Neutrophil (primary cell): ENCODE data around the gene ST3GAL3.

ENCODE experiments used
- H3K27ac ChIP-seq: fragments of 200-600 bp; sonication (generic); 2 replicates; pipeline ENCODE4 v1.5.1; 2016; ENCODE audit warnings: mild to moderate bottlenecking, moderate library complexity
- H3K27me3 ChIP-seq: fragments of 200-600 bp; sonication (generic); 2 replicates; pipeline ENCODE4 v1.6.0; 2016; ENCODE audit warnings: mild to moderate bottlenecking
- H3K36me3 ChIP-seq: fragments of 200-600 bp; sonication (generic); 2 replicates; pipeline ENCODE4 v1.5.1; 2017
- H3K4me1 ChIP-seq, 2 experiments: fragments of 200-600 bp in 1 of 2; sonication (generic) in 1 of 2; 1 replicate in 1 of 2; 2 replicates in 1 of 2; pipeline versions ENCODE4 v1.5.1 to v1.6.1; 2013 to 2016; ENCODE audit warnings: low read depth in 1 of 2, low read length in 1 of 2, mild to moderate bottlenecking in 1 of 2, moderate library complexity in 1 of 2; ENCODE audit not compliant: control insufficient read depth in 1 of 2, insufficient read depth in 1 of 2
- H3K4me3 ChIP-seq, 2 experiments: fragments of 200-600 bp in 1 of 2; sonication (generic) in 1 of 2; 1 replicate in 1 of 2; 2 replicates in 1 of 2; pipeline ENCODE4 v1.5.1; 2013 to 2016; ENCODE audit warnings: low read depth in 1 of 2, low read length in 1 of 2, mild to moderate bottlenecking in 1 of 2, moderate library complexity in 1 of 2
- H3K9me3 ChIP-seq: fragments of 200-600 bp; sonication (generic); 2 replicates; pipeline ENCODE4 v1.5.1; 2016
- TF ChIP-seq, protein P1 (sequence below): fragments of 200-600 bp; sonication (generic); IDR thresholded peaks from 2 replicates; pipeline ENCODE4 v1.5.1; 2016; ENCODE audit warnings: antibody characterized with exemption

Gene ST3GAL3

DNA sequence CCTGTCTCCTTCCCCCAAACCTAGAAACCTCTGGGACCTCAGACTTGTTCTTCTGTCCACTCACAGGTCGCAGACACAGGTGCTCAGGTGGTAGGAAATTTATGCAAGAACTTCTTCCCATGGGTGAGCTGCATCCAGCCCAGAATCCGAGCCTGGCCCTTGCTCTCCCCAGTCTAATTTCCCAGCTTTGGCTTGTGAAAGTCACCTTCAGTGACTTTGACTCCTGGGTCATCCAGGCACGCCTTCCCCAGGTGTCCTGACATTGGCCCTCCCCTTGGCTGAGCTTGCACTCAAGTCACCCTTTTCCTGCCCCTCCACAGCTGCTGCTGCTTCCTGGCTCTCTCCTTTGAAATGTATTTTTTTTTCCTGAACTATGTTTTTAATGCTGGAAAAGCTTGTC is 246.0 kb downstream of the ST3GAL3 start:
- TF ChIP-seq, protein P1, sequence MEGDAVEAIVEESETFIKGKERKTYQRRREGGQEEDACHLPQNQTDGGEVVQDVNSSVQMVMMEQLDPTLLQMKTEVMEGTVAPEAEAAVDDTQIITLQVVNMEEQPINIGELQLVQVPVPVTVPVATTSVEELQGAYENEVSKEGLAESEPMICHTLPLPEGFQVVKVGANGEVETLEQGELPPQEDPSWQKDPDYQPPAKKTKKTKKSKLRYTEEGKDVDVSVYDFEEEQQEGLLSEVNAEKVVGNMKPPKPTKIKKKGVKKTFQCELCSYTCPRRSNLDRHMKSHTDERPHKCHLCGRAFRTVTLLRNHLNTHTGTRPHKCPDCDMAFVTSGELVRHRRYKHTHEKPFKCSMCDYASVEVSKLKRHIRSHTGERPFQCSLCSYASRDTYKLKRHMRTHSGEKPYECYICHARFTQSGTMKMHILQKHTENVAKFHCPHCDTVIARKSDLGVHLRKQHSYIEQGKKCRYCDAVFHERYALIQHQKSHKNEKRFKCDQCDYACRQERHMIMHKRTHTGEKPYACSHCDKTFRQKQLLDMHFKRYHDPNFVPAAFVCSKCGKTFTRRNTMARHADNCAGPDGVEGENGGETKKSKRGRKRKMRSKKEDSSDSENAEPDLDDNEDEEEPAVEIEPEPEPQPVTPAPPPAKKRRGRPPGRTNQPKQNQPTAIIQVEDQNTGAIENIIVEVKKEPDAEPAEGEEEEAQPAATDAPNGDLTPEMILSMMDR: no peak
- H3K36me3 ChIP-seq: peaks cover 24% of the 10 kb centered on the region

DNA sequence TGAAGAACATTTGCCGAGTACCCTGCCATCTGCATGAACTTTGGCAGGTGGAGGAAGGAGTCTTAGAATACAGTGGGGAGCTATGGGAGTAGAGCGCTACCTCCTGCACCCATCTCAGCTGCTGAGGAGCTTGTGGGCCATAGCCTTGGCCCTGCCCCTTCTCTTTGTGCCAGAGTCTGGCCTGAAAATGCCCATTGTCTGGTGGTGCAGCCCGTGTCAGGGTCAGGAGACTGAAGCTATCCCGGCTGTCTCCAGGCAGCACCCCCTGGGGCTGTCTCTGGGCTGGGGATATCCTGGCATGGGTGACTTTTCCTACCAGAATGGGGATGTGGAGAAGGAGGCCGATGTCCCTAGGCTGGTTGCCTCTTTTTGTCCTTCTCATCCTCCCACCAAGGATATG is 246.7 kb downstream of the ST3GAL3 start:
- H3K27ac ChIP-seq: no peak overlapping the region
- TF ChIP-seq, protein P1: no peak
- no peak overlapping the region for H3K4me3 ChIP-seq
- no peaks in the 10 kb centered on the region for H3K27me3 ChIP-seq
- H3K36me3 ChIP-seq: peaks cover 31% of the 10 kb centered on the region
- peaks cover 5 to 13% of the 10 kb centered on the region in 2 experiments for H3K4me1 ChIP-seq
- no peaks in the 10 kb centered on the region for H3K9me3 ChIP-seq

More for the DNA sequence above, 246.0 kb downstream of the ST3GAL3 start:
- H3K9me3 ChIP-seq: no peaks in the 10 kb centered on the region
- no peak overlapping the region for H3K27ac ChIP-seq
- H3K27me3 ChIP-seq: no peaks in the 10 kb centered on the region
- H3K4me1 ChIP-seq: peaks cover 6 to 13% of the 10 kb centered on the region in 2 experiments
- H3K4me3 ChIP-seq: no peak overlapping the region

DNA sequence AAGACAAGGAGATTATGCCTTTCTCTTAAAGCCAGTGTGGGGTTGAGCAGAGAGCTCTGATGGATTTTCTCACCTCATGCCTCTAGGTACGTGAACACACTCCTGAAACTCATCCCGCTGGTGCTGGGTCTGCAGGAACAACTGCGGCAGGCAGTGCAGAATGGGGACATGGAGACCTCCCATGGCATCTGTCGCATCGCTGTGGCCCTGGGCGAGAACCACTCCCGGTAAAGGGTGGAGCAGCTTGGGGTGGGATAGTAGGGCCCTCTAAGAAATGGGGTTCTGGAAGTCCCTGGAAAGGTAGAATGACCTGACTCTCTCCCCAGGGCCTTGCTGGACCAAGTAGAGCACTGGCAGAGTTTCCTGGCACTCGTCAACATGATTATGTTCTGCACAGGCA is 248.9 kb downstream of the ST3GAL3 start:
- no peak overlapping the region for H3K27ac ChIP-seq
- H3K9me3 ChIP-seq: no peaks in the 10 kb centered on the region
- TF ChIP-seq, protein P1: no peak
- no peak overlapping the region for H3K4me3 ChIP-seq
- H3K4me1 ChIP-seq: peaks cover 5 to 13% of the 10 kb centered on the region in 2 experiments
- H3K27me3 ChIP-seq: no peaks in the 10 kb centered on the region
- H3K36me3 ChIP-seq: peaks cover 43% of the 10 kb centered on the region

DNA sequence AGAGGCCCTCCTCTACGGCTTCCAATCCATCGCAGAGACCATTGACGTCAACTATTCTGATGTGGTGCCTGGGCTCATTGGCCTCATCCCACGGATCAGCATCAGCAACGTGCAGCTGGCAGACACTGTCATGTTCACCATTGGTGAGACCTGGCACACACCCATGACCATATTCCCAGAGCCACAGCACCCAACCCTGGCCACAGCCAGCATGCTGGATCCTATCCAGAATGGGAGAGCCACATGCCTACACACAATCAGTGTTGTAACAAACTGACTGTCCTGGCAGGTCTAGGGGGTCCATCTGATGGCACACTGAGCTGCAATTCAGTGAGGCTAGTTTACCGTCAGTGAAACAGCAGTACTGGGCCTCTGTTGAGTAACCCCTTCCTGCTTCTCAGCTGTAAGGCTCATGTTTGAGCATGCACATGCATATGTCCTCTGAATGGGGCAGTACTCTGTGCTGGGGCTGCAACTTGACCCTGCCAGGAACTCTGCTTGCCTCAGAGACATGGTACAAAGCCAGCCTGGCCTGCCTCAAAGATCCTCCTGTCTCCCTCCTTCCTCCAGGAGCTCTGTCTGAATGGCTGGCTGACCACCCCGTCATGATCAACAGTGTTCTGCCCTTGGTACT is 250.2 kb downstream of the ST3GAL3 start:
- Histone ChIP-seq H3K27ac (no peak overlapping the region), H3K4me3 (no peak overlapping the region), H3K9me3 (no peaks in the 10 kb centered on the region), H3K27me3 (no peaks in the 10 kb centered on the region), H3K4me1 (peaks cover 5 to 13% of the 10 kb centered on the region in 2 experiments), H3K36me3 (peaks cover 56% of the 10 kb centered on the region)
- TF ChIP-seq, protein P1: no peak

DNA sequence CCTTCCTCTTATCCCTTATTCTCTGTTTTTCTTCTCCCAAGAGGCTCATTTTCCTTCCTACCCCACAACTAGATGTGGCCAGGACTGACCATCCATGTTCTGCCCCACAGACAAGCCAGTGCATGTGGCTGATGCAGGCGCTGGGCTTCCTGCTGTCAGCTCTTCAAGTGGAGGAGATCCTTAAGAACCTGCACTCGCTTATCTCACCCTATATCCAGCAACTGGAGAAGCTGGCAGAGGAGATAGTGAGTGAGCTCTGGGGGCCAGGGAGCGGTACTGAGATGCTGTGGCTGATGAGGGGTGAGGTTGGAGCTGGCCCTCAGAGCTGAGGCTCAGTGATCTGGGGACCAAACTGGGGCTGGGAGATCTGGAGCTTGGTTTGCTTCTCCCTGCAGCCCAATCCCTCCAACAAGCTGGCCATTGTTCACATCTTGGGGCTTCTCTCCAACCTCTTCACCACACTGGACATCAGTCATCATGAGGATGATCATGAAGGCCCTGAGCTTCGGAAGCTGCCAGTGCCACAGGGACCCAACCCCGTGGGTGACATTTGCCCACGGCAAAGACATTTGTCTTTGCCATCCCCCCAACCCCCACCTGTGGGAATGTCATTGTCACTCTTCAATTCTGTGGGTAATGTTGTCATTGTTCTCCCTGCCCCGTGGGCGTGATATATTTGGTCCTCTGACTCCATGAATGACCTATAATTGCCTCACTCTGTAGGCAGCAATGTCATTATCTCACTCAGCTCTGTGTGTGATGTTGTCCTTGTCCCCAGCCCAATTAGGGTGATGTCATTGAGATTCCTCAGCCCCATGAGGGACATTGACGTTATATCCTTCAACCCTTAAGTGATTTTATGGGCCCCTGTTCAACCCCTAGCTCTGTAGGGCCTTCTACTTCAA is 251.3 kb downstream of the ST3GAL3 start:
- H3K4me1 ChIP-seq: peaks cover 8 to 21% of the 10 kb centered on the region in 2 experiments
- H3K27me3 ChIP-seq: no peaks in the 10 kb centered on the region
- no peak overlapping the region for H3K27ac ChIP-seq
- H3K4me3 ChIP-seq: no peak overlapping the region
- TF ChIP-seq, protein P1: no peak
- H3K9me3 ChIP-seq: no peaks in the 10 kb centered on the region
- peaks cover 58% of the 10 kb centered on the region for H3K36me3 ChIP-seq
